HepG2 (cell line): ENCODE measurements around the gene WNT7A. TPM values are rescaled to one million over a fixed set of nuclear protein-coding genes. Genes with fewer than 3 reads are reported as not detected.

ENCODE experiments used
- ATAC-seq: fragments of 200-7000 bp; cut with Tn5 transposase; 3 replicates; pipeline ENCODE4 v1.9.1; 2020; ENCODE audit warnings: mild to moderate bottlenecking, moderate library complexity
- BruUV-seq: library from RNA; stranded (reverse); fragments of 400-500 nt; replicated peaks from 2 replicates; lab custom pipeline; 2021; lab: Mats Ljungman, UMichigan
- CTCF ChIA-PET: fragments of 300-600 bp; formaldehyde crosslinking; extraction: SDS; loops from one replicate; lab custom pipeline; 2021; ENCODE audit warnings: low total read pairs, inconsistent platforms, low intra/inter-chr PET ratio; lab: Yijun Ruan, JAX
- POLR2A ChIA-PET: fragments of 350-600 bp; sonication (Branson Sonifier 250); formaldehyde crosslinking; loops from one replicate; lab custom pipeline; 2020; ENCODE audit warnings: antibody characterized with exemption, inconsistent platforms; lab: Yijun Ruan, JAX
- DNase-seq: peaks from one replicate; pipeline ENCODE4 v3.0.0-alpha.2; 2015; ENCODE audit warnings: low spot score
- FAIRE-seq: peaks from 3 replicates; lab custom pipeline; 2011; peaks lifted over from hg19 to GRCh38; lab: Jason Lieb, UNC
- H2AFZ ChIP-seq: one replicate; pipeline ENCODE4 v1.6.1; 2011; ENCODE audit warnings: low read length, inconsistent platforms
- H3K27ac ChIP-seq: fragments of 300-600 bp; 3 replicates; pipeline ENCODE4 v1.8.0; 2011; ENCODE audit warnings: mixed run types, mild to moderate bottlenecking, mixed read lengths, low read length, inconsistent platforms; ENCODE audit not compliant: insufficient read depth; ENCODE audit errors: extremely low read length
- H3K27me3 ChIP-seq, 2 experiments: fragments of 200-600 bp in 1 of 2; 2 replicates in 1 of 2; 3 replicates in 1 of 2; pipeline versions ENCODE4 v1.6.0 to v1.8.0; 2011; ENCODE audit warnings: low read length in 2 of 2, mild to moderate bottlenecking in 2 of 2, moderate library complexity in 2 of 2, inconsistent platforms in 1 of 2; ENCODE audit not compliant: insufficient read depth in 2 of 2, control insufficient read depth in 1 of 2
- H3K36me3 ChIP-seq, 2 experiments: fragments of 200-600 bp in 1 of 2; replicated peaks in 1 of 2; 2 replicates in 1 of 2; 3 replicates in 1 of 2; pipeline versions ENCODE4 v1.5.1 to v1.8.0; 2011; ENCODE audit warnings: low read length in 2 of 2, inconsistent platforms in 1 of 2; ENCODE audit not compliant: insufficient read depth in 2 of 2, control insufficient read depth in 1 of 2
- H3K4me1 ChIP-seq: 2 replicates; pipeline ENCODE4 v1.5.1; 2012; ENCODE audit warnings: low read length, inconsistent platforms; ENCODE audit not compliant: insufficient read depth
- H3K4me2 ChIP-seq: 2 replicates; pipeline ENCODE4 v1.6.0; 2011; ENCODE audit warnings: low read depth, low read length, inconsistent platforms
- H3K4me3 ChIP-seq, 3 experiments: fragments of 200-600 bp in 1 of 3; sonication (generic), shearing (Covaris generic) in 1 of 3; replicated peaks in 1 of 3; 2 replicates each; pipeline ENCODE4 v1.5.1; 2011 to 2016; ENCODE audit warnings: low read length in 3 of 3, inconsistent platforms in 2 of 3, low read depth in 2 of 3, mild to moderate bottlenecking in 2 of 3, control low read depth in 1 of 3, mixed read lengths in 1 of 3; ENCODE audit not compliant: insufficient read depth in 1 of 3
- H3K79me2 ChIP-seq: one replicate; pipeline ENCODE4 v1.6.1; 2011; ENCODE audit warnings: low read length, inconsistent platforms; ENCODE audit not compliant: insufficient read depth
- H3K9ac ChIP-seq: 2 replicates; pipeline ENCODE4 v1.6.0; 2011; ENCODE audit warnings: mild to moderate bottlenecking, low read depth, low read length, inconsistent platforms; ENCODE audit not compliant: insufficient read depth
- H3K9me3 ChIP-seq: 2 replicates; pipeline ENCODE4 v1.5.1; 2012; ENCODE audit warnings: mild to moderate bottlenecking, low read length
- H4K20me1 ChIP-seq: 2 replicates; pipeline ENCODE4 v1.6.0; 2011; ENCODE audit warnings: inconsistent platforms, mild to moderate bottlenecking, low read length, moderate library complexity; ENCODE audit not compliant: insufficient read depth
- FOSL1 ChIP-seq: sonication (generic); formaldehyde crosslinking; IDR thresholded peaks from 2 replicates; pipeline ENCODE4 v1.9.0; 2021; ENCODE audit warnings: missing genetic modification reagents, borderline replicate concordance
- HDAC1 ChIP-seq: sonication (generic); formaldehyde crosslinking; IDR thresholded peaks from 2 replicates; pipeline ENCODE4 v1.5.1; 2020; ENCODE audit warnings: mild to moderate bottlenecking, missing genetic modification reagents
- MTF2 ChIP-seq: sonication (generic); formaldehyde crosslinking; IDR thresholded peaks from 2 replicates; pipeline ENCODE4 v1.5.0; 2020; ENCODE audit warnings: missing genetic modification reagents, borderline replicate concordance
- NFATC3 ChIP-seq: sonication (generic); formaldehyde crosslinking; IDR thresholded peaks from 2 replicates; pipeline ENCODE4 v1.5.1; 2020; ENCODE audit warnings: mild to moderate bottlenecking, missing genetic modification reagents
- PATZ1 ChIP-seq: sonication (generic); formaldehyde crosslinking; IDR thresholded peaks from 2 replicates; pipeline ENCODE4 v1.4.0; 2020; ENCODE audit warnings: missing genetic modification reagents
- PCBP2 ChIP-seq: fragments of 200-400 bp; formaldehyde crosslinking; optimal IDR thresholded peaks from 2 replicates; pipeline ENCODE3; 2018; ENCODE audit warnings: low read length, low read depth; ENCODE audit not compliant: poor library complexity, severe bottlenecking
- REST ChIP-seq, 2 experiments: IDR thresholded peaks; 2 replicates each; pipeline ENCODE4 v1.6.1; 2011 to 2012; ENCODE audit warnings: low read length in 2 of 2, borderline replicate concordance in 1 of 2, low read depth in 1 of 2, mild to moderate bottlenecking in 1 of 2, moderate library complexity in 1 of 2
- SIN3B ChIP-seq: fragments of 150-350 bp; IDR thresholded peaks from 2 replicates; pipeline ENCODE4 v1.6.1; 2014; ENCODE audit warnings: low read length
- TEAD2 ChIP-seq: sonication (generic); formaldehyde crosslinking; IDR thresholded peaks from 2 replicates; pipeline ENCODE4 v1.9.0; 2021; ENCODE audit warnings: missing genetic modification reagents
- XBP1 ChIP-seq: sonication (generic); formaldehyde crosslinking; IDR thresholded peaks from 2 replicates; pipeline ENCODE4 v1.5.0; 2020; ENCODE audit warnings: missing genetic modification reagents
- ZFP41 ChIP-seq: sonication (generic); formaldehyde crosslinking; IDR thresholded peaks from 2 replicates; pipeline ENCODE4 v1.4.0; 2020; ENCODE audit warnings: mild to moderate bottlenecking, missing genetic modification reagents, borderline replicate concordance
- ZFY ChIP-seq: sonication (generic); formaldehyde crosslinking; IDR thresholded peaks from 2 replicates; pipeline ENCODE4 v1.4.0; 2020; ENCODE audit warnings: missing genetic modification reagents
- ZNF205 ChIP-seq: IDR thresholded peaks from 2 replicates; pipeline ENCODE4 v1.6.1; 2018; ENCODE audit warnings: missing biosample characterization, missing genetic modification reagents
- ZNF225 ChIP-seq: sonication (generic); formaldehyde crosslinking; IDR thresholded peaks from 2 replicates; pipeline ENCODE4 v1.4.0; 2020; ENCODE audit warnings: mild to moderate bottlenecking, missing genetic modification reagents
- ZNF432 ChIP-seq: sonication (generic); formaldehyde crosslinking; IDR thresholded peaks from 2 replicates; pipeline ENCODE4 v1.5.0; 2020; ENCODE audit warnings: missing genetic modification reagents, mild to moderate bottlenecking, borderline replicate concordance
- ZNF597 ChIP-seq: sonication (generic); formaldehyde crosslinking; IDR thresholded peaks from 2 replicates; pipeline ENCODE4 v1.5.0; 2020; ENCODE audit warnings: missing genetic modification reagents
- ZNF792 ChIP-seq: IDR thresholded peaks from 2 replicates; pipeline ENCODE4 v1.6.1; 2016
- WGBS: methylation state at CpG from one replicate; pipeline ENCODE4 v1.1.6; 2017; ENCODE audit warnings: low lambda C conversion rate; 5-methylcytosine and 5-hydroxymethylcytosine counted together
- in situ Hi-C: cut with HindIII; loops from 2 replicates; pipeline ENCODE4 v1.10.0; 2017; ENCODE audit warnings: low pct_unique_long_range_greater_than_20kb; ENCODE audit not compliant: extremely low pct_ligation_motif_present
- intact Hi-C: fragments of 100-400 bp; cut with micrococcal nuclease; formaldehyde crosslinking; loops from one replicate; pipeline ENCODE4 v1.10.0; 2022; ENCODE audit not compliant: unreplicated experiment
- polyA plus RNA-seq, 8 experiments: library from polyadenylated mRNA; depleted of rRNA in 3 of 8; stranded (reverse) in 7 of 8; unstranded in 1 of 8; fragments of >200 nt; fragmentation: Illumina TruSeq in 4 of 8; extraction: Trizol in 4 of 8; gene quantifications; 2 replicates each; pipeline versions ENCODE4 v1.2.1 to v1.2.3, GENCODE V29; 2011 to 2016; ENCODE audit warnings: low read depth in 4 of 8, missing spikeins in 1 of 8, mixed read lengths in 1 of 8; ENCODE audit not compliant: insufficient read depth in 1 of 8
- total RNA-seq, 5 experiments: library from RNA; depleted of rRNA; stranded (reverse); fragments of >200 nt; fragmentation: Illumina TruSeq; extraction: Trizol; gene quantifications; 2 replicates each; pipeline ENCODE4 v1.2.3, GENCODE V29; 2016; ENCODE audit warnings: low read depth in 1 of 5
- TF ChIP-seq, protein P1 (sequence below): sonication (generic); formaldehyde crosslinking; IDR thresholded peaks from 2 replicates; pipeline ENCODE4 v1.8.1; 2023; ENCODE audit warnings: missing genetic modification reagents, mild to moderate bottlenecking, borderline replicate concordance

The WNT7A gene
- total and polyA plus RNA-seq, 2 of the 13 experiments (the other 11 are each of a cell fraction or from before 2014, with no cell fraction given) = not detected

GRCh38 chr3:13836658-13837587, 42.9 kb downstream of the WNT7A start:
- Histone ChIP-seq H3K9me3 (no peaks in the 10 kb centered on the region), H3K36me3 (no peaks in the 10 kb centered on the region), H4K20me1 (no peaks in the 10 kb centered on the region), H3K4me3 (no peak overlapping the region), H3K4me2 (no peak overlapping the region), H3K27me3 (peaks cover 1 to 62% of the 10 kb centered on the region in 2 experiments; a peak in 4 of 5 replicates), H2AFZ (no peak overlapping the region), H3K79me2 (no peaks in the 10 kb centered on the region), H3K9ac (no peak overlapping the region), H3K4me1 (no peaks in the 10 kb centered on the region), H3K27ac (no peak overlapping the region)
- FAIRE-seq = no peak
- POLR2A ChIA-PET = no interaction called here
- no TSS peak for BruUV-seq
- intact Hi-C loops (no loop called here), in situ Hi-C loops (no loop called here)
- 2% methylated on average over 10 of the region's 12 CpGs for WGBS
- no peak; the same call in 2 of the 3 replicates for ATAC-seq
- CTCF ChIA-PET = no interaction called here
- no peak for DNase-seq
- TF ChIP-seq SIN3B (no peak), HDAC1 (CRISPR knock-in tag) (no peak), ZNF205 (no peak), FOSL1 (CRISPR knock-in tag) (no peak), REST (IDR thresholded peaks at IDR 0.05; ENCODE audit: borderline replicate concordance in 1 of 2, low read depth in 1 of 2, low read length in 2 of 2) (no peak), ZNF792 (CRISPR knock-in tag) (no peak), PATZ1 (CRISPR knock-in tag) (no peak), ZNF225 (CRISPR knock-in tag) (no peak), ZNF432 (CRISPR knock-in tag) (no peak), ZFY (CRISPR knock-in tag) (no peak), NFATC3 (CRISPR knock-in tag) (no peak), ZFP41 (CRISPR knock-in tag) (no peak), XBP1 (CRISPR knock-in tag) (no peak), PCBP2 (no peak), MTF2 (CRISPR knock-in tag) (no peak), TEAD2 (no peak), ZNF597 (no peak)
- TF ChIP-seq, protein P1, sequence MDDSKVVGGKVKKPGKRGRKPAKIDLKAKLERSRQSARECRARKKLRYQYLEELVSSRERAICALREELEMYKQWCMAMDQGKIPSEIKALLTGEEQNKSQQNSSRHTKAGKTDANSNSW (CRISPR knock-in tag) = no peak
